OCI-LY7 (cell line): ENCODE data around the gene STMN1.

ENCODE experiments used
- EZH2phosphoT487 ChIP-seq: fragments of 200-600 bp; sonication (generic); IDR thresholded peaks from 2 replicates; pipeline ENCODE4 v1.6.1; 2018; ENCODE audit warnings: low read depth, borderline replicate concordance, mild to moderate bottlenecking, mixed run types, antibody characterized with exemption, low read length, moderate library complexity, mixed read lengths
- TF ChIP-seq, protein P1 (sequence below): fragments of 200-600 bp; sonication (generic); conservative IDR thresholded peaks from 2 replicates; pipeline ENCODE4 v1.5.1; 2014; ENCODE audit warnings: mild to moderate bottlenecking, antibody characterized with exemption, low read length, moderate library complexity, mixed read lengths

- TF ChIP-seq, protein P1, sequence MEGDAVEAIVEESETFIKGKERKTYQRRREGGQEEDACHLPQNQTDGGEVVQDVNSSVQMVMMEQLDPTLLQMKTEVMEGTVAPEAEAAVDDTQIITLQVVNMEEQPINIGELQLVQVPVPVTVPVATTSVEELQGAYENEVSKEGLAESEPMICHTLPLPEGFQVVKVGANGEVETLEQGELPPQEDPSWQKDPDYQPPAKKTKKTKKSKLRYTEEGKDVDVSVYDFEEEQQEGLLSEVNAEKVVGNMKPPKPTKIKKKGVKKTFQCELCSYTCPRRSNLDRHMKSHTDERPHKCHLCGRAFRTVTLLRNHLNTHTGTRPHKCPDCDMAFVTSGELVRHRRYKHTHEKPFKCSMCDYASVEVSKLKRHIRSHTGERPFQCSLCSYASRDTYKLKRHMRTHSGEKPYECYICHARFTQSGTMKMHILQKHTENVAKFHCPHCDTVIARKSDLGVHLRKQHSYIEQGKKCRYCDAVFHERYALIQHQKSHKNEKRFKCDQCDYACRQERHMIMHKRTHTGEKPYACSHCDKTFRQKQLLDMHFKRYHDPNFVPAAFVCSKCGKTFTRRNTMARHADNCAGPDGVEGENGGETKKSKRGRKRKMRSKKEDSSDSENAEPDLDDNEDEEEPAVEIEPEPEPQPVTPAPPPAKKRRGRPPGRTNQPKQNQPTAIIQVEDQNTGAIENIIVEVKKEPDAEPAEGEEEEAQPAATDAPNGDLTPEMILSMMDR = no peak
- no peak for TF ChIP-seq EZH2phosphoT487
Measured at GRCh38 chr1:25906644-25907300, 553 bp upstream of the STMN1 start.
